Measurements from ENCODE around the gene FRMPD4. TPM values are rescaled to one million over a fixed set of nuclear protein-coding genes. Genes with fewer than 3 reads are reported as not detected.

The FRMPD4 gene
- total and polyA plus RNA-seq, 2 experiments from 2014 or later: 0.19 to 0.80 TPM

- Histone ChIP-seq H3K27me3 (ENCODE audit: insufficient read depth) (no peaks in the 10 kb centered on the region), H3K79me2 (replicated peaks; ENCODE audit: insufficient read depth) (no peaks in the 10 kb centered on the region), H3K9me2 (ENCODE audit: insufficient read depth) (no peaks in the 10 kb centered on the region), H3K4me3 (no peak overlapping the region), H4K20me1 (replicated peaks; ENCODE audit: insufficient read depth) (no peaks in the 10 kb centered on the region), H3K36me3 (ENCODE audit: insufficient read depth) (no peaks in the 10 kb centered on the region), H3K4me2 (no peak overlapping the region), H2AFZ (no peak overlapping the region), H3K27ac (ENCODE audit: low read depth) (no peak overlapping the region), H3F3A (replicated peaks; ENCODE audit: low read depth) (no peaks in the 10 kb centered on the region), H3K4me1 (ENCODE audit: insufficient read depth) (no peaks in the 10 kb centered on the region)
- Mint-ChIP-seq H3K36me3 (ENCODE audit: low read depth) (no peaks in the 10 kb centered on the region), H3K27ac (no peak overlapping the region), H3K4me1 (no peaks in the 10 kb centered on the region), H3K27me3 (ENCODE audit: insufficient read depth, low read depth, poor library complexity) (peaks cover 3% of the 10 kb centered on the region), H3K4me3 (no peak overlapping the region), H3K9me3 (no peaks in the 10 kb centered on the region)
- DNase-seq (ENCODE audit: low spot score) (no peak), ATAC-seq (no peak)
- TF ChIP-seq, protein P1, sequence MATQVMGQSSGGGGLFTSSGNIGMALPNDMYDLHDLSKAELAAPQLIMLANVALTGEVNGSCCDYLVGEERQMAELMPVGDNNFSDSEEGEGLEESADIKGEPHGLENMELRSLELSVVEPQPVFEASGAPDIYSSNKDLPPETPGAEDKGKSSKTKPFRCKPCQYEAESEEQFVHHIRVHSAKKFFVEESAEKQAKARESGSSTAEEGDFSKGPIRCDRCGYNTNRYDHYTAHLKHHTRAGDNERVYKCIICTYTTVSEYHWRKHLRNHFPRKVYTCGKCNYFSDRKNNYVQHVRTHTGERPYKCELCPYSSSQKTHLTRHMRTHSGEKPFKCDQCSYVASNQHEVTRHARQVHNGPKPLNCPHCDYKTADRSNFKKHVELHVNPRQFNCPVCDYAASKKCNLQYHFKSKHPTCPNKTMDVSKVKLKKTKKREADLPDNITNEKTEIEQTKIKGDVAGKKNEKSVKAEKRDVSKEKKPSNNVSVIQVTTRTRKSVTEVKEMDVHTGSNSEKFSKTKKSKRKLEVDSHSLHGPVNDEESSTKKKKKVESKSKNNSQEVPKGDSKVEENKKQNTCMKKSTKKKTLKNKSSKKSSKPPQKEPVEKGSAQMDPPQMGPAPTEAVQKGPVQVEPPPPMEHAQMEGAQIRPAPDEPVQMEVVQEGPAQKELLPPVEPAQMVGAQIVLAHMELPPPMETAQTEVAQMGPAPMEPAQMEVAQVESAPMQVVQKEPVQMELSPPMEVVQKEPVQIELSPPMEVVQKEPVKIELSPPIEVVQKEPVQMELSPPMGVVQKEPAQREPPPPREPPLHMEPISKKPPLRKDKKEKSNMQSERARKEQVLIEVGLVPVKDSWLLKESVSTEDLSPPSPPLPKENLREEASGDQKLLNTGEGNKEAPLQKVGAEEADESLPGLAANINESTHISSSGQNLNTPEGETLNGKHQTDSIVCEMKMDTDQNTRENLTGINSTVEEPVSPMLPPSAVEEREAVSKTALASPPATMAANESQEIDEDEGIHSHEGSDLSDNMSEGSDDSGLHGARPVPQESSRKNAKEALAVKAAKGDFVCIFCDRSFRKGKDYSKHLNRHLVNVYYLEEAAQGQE (IDR thresholded peaks at IDR 0.05; ENCODE audit: unreplicated experiment): no peak
- TF ChIP-seq, protein P2, sequence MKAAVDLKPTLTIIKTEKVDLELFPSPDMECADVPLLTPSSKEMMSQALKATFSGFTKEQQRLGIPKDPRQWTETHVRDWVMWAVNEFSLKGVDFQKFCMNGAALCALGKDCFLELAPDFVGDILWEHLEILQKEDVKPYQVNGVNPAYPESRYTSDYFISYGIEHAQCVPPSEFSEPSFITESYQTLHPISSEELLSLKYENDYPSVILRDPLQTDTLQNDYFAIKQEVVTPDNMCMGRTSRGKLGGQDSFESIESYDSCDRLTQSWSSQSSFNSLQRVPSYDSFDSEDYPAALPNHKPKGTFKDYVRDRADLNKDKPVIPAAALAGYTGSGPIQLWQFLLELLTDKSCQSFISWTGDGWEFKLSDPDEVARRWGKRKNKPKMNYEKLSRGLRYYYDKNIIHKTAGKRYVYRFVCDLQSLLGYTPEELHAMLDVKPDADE (IDR thresholded peaks at IDR 0.05): no peak
- no peak for TF ChIP-seq JUNB (IDR thresholded peaks at IDR 0.05; ENCODE audit: unreplicated experiment)
Measured at GRCh38 chrX:12366440-12366839, 228.2 kb downstream of the FRMPD4 start.

- Histone ChIP-seq H3K79me2 (replicated peaks; ENCODE audit: insufficient read depth) (no peaks in the 10 kb centered on the region), H3K9me2 (ENCODE audit: insufficient read depth) (no peaks in the 10 kb centered on the region), H3K4me1 (ENCODE audit: insufficient read depth) (no peaks in the 10 kb centered on the region), H3K4me3 (no peak overlapping the region), H3K27ac (ENCODE audit: low read depth) (no peak overlapping the region), H4K20me1 (replicated peaks; ENCODE audit: insufficient read depth) (no peaks in the 10 kb centered on the region), H2AFZ (no peak overlapping the region), H3F3A (replicated peaks; ENCODE audit: low read depth) (no peaks in the 10 kb centered on the region), H3K27me3 (ENCODE audit: insufficient read depth) (no peaks in the 10 kb centered on the region), H3K36me3 (ENCODE audit: insufficient read depth) (no peaks in the 10 kb centered on the region), H3K4me2 (no peak overlapping the region)
- Mint-ChIP-seq H3K4me3 (no peak overlapping the region), H3K27me3 (ENCODE audit: insufficient read depth, low read depth, poor library complexity) (peaks cover 3% of the 10 kb centered on the region), H3K9me3 (no peaks in the 10 kb centered on the region), H3K36me3 (ENCODE audit: low read depth) (no peaks in the 10 kb centered on the region), H3K27ac (no peak overlapping the region), H3K4me1 (no peaks in the 10 kb centered on the region)
- ATAC-seq (no peak), DNase-seq (ENCODE audit: low spot score) (no peak)
- TF ChIP-seq ZNF331 (CRISPR knock-in tag; IDR thresholded peaks at IDR 0.05; ENCODE audit: low read depth) (no peak), EZH2 (IDR thresholded peaks at IDR 0.05; ENCODE audit: low read depth, unreplicated experiment) (no peak), EZH2phosphoT487 (IDR thresholded peaks at IDR 0.05; ENCODE audit: unreplicated experiment) (no peak), NANOG (IDR thresholded peaks at IDR 0.05; ENCODE audit: borderline replicate concordance) (no peak), STAT1 (IDR thresholded peaks at IDR 0.05; ENCODE audit: unreplicated experiment) (no peak)
- TF ChIP-seq, protein P2 (IDR thresholded peaks at IDR 0.05): no peak
- TF ChIP-seq, protein P3, sequence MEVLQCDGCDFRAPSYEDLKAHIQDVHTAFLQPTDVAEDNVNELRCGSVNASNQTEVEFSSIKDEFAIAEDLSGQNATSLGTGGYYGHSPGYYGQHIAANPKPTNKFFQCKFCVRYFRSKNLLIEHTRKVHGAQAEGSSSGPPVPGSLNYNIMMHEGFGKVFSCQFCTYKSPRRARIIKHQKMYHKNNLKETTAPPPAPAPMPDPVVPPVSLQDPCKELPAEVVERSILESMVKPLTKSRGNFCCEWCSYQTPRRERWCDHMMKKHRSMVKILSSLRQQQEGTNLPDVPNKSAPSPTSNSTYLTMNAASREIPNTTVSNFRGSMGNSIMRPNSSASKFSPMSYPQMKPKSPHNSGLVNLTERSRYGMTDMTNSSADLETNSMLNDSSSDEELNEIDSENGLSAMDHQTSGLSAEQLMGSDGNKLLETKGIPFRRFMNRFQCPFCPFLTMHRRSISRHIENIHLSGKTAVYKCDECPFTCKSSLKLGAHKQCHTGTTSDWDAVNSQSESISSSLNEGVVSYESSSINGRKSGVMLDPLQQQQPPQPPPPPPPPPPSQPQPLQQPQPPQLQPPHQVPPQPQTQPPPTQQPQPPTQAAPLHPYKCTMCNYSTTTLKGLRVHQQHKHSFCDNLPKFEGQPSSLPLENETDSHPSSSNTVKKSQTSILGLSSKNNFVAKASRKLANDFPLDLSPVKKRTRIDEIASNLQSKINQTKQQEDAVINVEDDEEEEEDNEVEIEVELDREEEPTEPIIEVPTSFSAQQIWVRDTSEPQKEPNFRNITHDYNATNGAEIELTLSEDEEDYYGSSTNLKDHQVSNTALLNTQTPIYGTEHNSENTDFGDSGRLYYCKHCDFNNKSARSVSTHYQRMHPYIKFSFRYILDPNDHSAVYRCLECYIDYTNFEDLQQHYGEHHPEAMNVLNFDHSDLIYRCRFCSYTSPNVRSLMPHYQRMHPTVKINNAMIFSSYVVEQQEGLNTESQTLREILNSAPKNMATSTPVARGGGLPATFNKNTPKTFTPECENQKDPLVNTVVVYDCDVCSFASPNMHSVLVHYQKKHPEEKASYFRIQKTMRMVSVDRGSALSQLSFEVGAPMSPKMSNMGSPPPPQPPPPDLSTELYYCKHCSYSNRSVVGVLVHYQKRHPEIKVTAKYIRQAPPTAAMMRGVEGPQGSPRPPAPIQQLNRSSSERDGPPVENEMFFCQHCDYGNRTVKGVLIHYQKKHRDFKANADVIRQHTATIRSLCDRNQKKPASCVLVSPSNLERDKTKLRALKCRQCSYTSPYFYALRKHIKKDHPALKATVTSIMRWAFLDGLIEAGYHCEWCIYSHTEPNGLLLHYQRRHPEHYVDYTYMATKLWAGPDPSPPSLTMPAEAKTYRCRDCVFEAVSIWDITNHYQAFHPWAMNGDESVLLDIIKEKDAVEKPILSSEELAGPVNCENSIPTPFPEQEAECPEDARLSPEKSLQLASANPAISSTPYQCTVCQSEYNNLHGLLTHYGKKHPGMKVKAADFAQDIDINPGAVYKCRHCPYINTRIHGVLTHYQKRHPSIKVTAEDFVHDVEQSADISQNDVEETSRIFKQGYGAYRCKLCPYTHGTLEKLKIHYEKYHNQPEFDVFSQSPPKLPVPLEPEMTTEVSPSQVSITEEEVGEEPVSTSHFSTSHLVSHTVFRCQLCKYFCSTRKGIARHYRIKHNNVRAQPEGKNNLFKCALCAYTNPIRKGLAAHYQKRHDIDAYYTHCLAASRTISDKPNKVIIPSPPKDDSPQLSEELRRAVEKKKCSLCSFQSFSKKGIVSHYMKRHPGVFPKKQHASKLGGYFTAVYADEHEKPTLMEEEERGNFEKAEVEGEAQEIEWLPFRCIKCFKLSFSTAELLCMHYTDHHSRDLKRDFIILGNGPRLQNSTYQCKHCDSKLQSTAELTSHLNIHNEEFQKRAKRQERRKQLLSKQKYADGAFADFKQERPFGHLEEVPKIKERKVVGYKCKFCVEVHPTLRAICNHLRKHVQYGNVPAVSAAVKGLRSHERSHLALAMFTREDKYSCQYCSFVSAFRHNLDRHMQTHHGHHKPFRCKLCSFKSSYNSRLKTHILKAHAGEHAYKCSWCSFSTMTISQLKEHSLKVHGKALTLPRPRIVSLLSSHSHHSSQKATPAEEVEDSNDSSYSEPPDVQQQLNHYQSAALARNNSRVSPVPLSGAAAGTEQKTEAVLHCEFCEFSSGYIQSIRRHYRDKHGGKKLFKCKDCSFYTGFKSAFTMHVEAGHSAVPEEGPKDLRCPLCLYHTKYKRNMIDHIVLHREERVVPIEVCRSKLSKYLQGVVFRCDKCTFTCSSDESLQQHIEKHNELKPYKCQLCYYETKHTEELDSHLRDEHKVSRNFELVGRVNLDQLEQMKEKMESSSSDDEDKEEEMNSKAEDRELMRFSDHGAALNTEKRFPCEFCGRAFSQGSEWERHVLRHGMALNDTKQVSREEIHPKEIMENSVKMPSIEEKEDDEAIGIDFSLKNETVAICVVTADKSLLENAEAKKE (CRISPR knock-in tag; IDR thresholded peaks at IDR 0.05): no peak
Measured at GRCh38 chrX:12367254-12367653, 229.0 kb downstream of the FRMPD4 start.

All from GM23338 (cell line).